Retinal pigment epithelial cell (primary cell): ENCODE results near the gene LINGO3.
"Not testable (repeated sequence)": the region's sequence is repeated elsewhere in the genome, so short reads cannot be mapped to it uniquely, and the experiment has no call there.

Experiments
- DNase-seq: peaks from one replicate; pipeline ENCODE4 v3.0.0-alpha.2; 2010; ENCODE audit warnings: low read depth
- H3K4me3 ChIP-seq: 2 replicates; pipeline ENCODE4 v1.5.1; 2011; ENCODE audit warnings: mild to moderate bottlenecking, low read length, control low read depth, moderate library complexity
- TF ChIP-seq, protein P1 (sequence below): conservative IDR thresholded peaks from 2 replicates; pipeline ENCODE4 v1.5.1; 2011; ENCODE audit warnings: low read depth, low read length, control low read depth, inconsistent platforms

The LINGO3 gene

DNA sequence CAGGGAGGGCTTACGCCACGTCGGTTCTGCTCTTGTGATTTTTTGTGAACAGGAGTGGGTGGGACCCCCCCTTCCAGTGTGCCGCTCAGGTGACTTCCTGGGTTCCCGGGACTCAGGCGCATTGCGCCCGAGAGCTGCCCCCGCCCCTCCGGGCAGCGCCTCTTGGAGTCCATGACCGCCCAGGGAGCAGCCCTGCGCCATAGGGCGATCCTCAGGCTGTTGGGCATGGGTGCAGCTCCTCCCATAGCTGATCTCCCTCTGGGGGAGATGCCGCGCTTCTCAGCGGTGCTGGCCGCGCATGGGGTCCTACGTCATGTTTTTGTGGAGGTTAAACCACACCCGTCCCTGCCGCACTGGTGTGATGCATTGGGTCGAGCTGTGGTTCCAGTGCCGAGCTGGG lies 44.2 kb upstream of the LINGO3 start:
- no peak for DNase-seq
- TF ChIP-seq, protein P1, sequence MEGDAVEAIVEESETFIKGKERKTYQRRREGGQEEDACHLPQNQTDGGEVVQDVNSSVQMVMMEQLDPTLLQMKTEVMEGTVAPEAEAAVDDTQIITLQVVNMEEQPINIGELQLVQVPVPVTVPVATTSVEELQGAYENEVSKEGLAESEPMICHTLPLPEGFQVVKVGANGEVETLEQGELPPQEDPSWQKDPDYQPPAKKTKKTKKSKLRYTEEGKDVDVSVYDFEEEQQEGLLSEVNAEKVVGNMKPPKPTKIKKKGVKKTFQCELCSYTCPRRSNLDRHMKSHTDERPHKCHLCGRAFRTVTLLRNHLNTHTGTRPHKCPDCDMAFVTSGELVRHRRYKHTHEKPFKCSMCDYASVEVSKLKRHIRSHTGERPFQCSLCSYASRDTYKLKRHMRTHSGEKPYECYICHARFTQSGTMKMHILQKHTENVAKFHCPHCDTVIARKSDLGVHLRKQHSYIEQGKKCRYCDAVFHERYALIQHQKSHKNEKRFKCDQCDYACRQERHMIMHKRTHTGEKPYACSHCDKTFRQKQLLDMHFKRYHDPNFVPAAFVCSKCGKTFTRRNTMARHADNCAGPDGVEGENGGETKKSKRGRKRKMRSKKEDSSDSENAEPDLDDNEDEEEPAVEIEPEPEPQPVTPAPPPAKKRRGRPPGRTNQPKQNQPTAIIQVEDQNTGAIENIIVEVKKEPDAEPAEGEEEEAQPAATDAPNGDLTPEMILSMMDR: no peak
- H3K4me3 ChIP-seq: no peak overlapping the region

DNA sequence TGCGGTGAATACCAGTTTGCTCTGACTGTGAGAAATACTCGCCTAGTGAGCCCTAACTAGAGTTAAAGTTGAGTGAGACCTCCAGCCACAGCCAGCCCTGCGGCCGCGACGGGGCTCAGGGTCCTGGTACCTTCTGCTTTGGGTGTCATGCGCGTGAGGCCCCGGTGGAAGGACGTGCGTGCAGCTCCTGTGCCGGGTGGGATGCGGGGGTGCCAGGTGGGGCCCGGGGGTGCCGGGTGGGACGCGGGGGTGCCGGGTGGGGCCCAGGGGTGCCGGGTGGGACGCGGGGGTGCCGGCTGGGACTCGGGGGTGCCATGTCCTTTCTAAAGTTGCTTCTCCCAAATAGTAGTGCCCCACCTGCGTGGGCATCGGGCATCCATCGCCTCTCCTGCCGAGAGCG lies 43.6 kb upstream of the LINGO3 start:
- no peak for DNase-seq
- TF ChIP-seq, protein P1: no peak
- no peak overlapping the region for H3K4me3 ChIP-seq

DNA sequence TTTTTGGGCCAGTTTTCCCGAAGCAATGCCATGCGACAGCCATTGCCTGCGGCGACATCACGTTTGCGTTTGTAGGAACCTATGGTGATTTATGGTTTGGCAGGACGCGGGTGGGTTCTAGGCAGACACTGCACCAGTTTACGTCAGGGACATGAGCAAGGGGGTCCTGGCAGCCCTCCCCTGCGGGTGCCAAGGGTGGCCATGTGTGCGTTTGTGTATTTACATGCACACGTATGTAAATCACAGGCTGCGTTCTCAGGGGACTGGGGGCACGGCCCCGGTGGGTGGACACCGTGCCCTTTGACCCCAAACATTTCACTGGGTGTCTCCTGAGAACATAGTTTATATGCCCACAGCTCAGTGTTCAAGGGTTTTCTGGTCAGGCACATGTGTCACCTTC lies 42.7 kb upstream of the LINGO3 start:
- DNase-seq: no peak
- TF ChIP-seq, protein P1: no peak
- H3K4me3 ChIP-seq: no peak overlapping the region

GRCh38 chr19:2349818-2350217 lies 41.9 kb upstream of the LINGO3 start:
- DNase-seq, H3K4me3 ChIP-seq: not testable (repeated sequence)

GRCh38 chr19:2345794-2346663 lies 38.1 kb upstream of the LINGO3 start:
- H3K4me3 ChIP-seq: no peak overlapping the region
- TF ChIP-seq, protein P1: no peak
- no peak for DNase-seq

GRCh38 chr19:2345076-2345475 lies 37.1 kb upstream of the LINGO3 start:
- no peak overlapping the region for H3K4me3 ChIP-seq
- TF ChIP-seq, protein P1: no peak
- DNase-seq: no peak

DNA sequence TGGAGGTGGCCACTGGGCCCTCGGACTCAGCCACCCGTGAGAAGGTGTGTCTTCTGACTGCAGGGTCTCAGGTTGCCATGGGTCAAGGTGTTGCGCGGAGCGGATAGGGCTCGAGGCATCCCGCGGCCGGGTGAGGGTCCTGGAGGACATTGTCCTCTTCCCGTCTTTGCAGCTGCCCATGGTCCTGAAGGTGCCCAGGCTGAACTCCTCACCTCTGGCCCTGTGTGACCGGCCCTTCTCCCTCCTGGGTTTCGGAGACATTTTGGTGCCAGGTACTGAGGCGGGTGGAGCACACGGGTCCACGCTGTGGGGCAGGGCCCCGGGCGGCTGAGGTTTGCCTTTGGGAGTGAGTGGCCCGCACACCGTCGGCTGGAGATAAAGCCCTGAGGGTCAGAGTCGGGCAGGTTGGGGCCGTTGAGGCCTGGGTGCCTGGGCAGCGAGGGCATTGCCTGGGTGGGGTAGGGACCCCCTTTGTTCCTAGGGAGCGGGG lies 36.5 kb upstream of the LINGO3 start:
- TF ChIP-seq, protein P1: no peak
- no peak for DNase-seq
- H3K4me3 ChIP-seq: no peak overlapping the region
